Inferior parietal cortex (tissue), 1 donor: ENCODE data around the gene DPP7.
"Not testable (repeated sequence)": the region's sequence is repeated elsewhere in the genome, so short reads cannot be mapped to it uniquely, and the experiment has no call there.

Source experiments
- DNase-seq: peaks from one replicate; pipeline ENCODE4 v3.0.0-alpha.2; 2016; ENCODE audit errors: extremely low spot score

The DPP7 gene

GRCh38 chr9:137070906-137071275 lies 43.6 kb downstream of the DPP7 start:
- peak; percentile 69 for DNase-seq

GRCh38 chr9:137070201-137070905 lies 44.2 kb downstream of the DPP7 start, which contains the start of gene SAPCD2:
Gene SAPCD2 (minus strand): TSS chr9:137070557. CDS start chr9:137070460, 97 bp downstream.
- DNase-seq, result peak; percentile 94

GRCh38 chr9:137069508-137070091 lies 44.9 kb downstream of the DPP7 start:
- no peak for DNase-seq

GRCh38 chr9:137068539-137069507 lies 45.7 kb downstream of the DPP7 start:
- DNase-seq, result no peak

GRCh38 chr9:137067860-137068538 lies 46.5 kb downstream of the DPP7 start:
- DNase-seq, result peak; percentile 83

- DNase-seq, result no peak
Measured at GRCh38 chr9:137066096-137066861, 48.3 kb downstream of the DPP7 start.

GRCh38 chr9:137065336-137065967 lies 49.1 kb downstream of the DPP7 start:
- no peak for DNase-seq

- DNase-seq, result no peak
Measured at GRCh38 chr9:137064880-137065164, 49.7 kb downstream of the DPP7 start.

GRCh38 chr9:137064027-137064879 lies 50.3 kb downstream of the DPP7 start:
- DNase-seq, result peak; percentile 68

GRCh38 chr9:137063311-137064026 lies 51.1 kb downstream of the DPP7 start:
- no peak for DNase-seq

GRCh38 chr9:137062798-137063197 lies 51.7 kb downstream of the DPP7 start:
- DNase-seq, result not testable (repeated sequence)

- no peak for DNase-seq
Measured at GRCh38 chr9:137062384-137062783, 52.1 kb downstream of the DPP7 start.
